Femur (tissue), 1 donor: ENCODE data around the gene CAMK2N1.

ENCODE experiments used
- DNase-seq: peaks from one replicate; pipeline ENCODE4 v3.0.0-alpha.2; 2017

CAMK2N1 gene

GRCh38 chr1:20477348-20478056, 8.5 kb downstream of the CAMK2N1 start:
- peak; percentile 60 for DNase-seq

- no peak for DNase-seq
These were observed 9.6 kb downstream of the CAMK2N1 start for GRCh38 chr1:20476265-20477038.

- DNase-seq = no peak
These were observed 11.0 kb downstream of the CAMK2N1 start for GRCh38 chr1:20474996-20475395.

- no peak for DNase-seq
These were observed 11.6 kb downstream of the CAMK2N1 start for GRCh38 chr1:20474333-20474975.

- no peak for DNase-seq
These were observed 12.1 kb downstream of the CAMK2N1 start for GRCh38 chr1:20473894-20474293.

- peak; percentile 47 for DNase-seq
These were observed 12.9 kb downstream of the CAMK2N1 start for GRCh38 chr1:20472860-20473711.

- DNase-seq = no peak
These were observed 13.9 kb downstream of the CAMK2N1 start for GRCh38 chr1:20472121-20472520.

GRCh38 chr1:20470194-20470593, 15.8 kb downstream of the CAMK2N1 start:
- no peak for DNase-seq

GRCh38 chr1:20469406-20470076, 16.5 kb downstream of the CAMK2N1 start:
- no peak for DNase-seq

GRCh38 chr1:20466273-20466672, 19.7 kb downstream of the CAMK2N1 start:
- no peak for DNase-seq

- no peak for DNase-seq
These were observed 20.8 kb downstream of the CAMK2N1 start for GRCh38 chr1:20465187-20465586.

GRCh38 chr1:20463502-20463901, 22.5 kb downstream of the CAMK2N1 start:
- DNase-seq = no peak

GRCh38 chr1:20462397-20462796, 23.6 kb downstream of the CAMK2N1 start:
- DNase-seq = no peak

GRCh38 chr1:20458717-20459116, 27.3 kb downstream of the CAMK2N1 start:
- DNase-seq = no peak

GRCh38 chr1:20454004-20454403, 32.0 kb downstream of the CAMK2N1 start:
- no peak for DNase-seq

- DNase-seq = no peak
These were observed 36.2 kb downstream of the CAMK2N1 start for GRCh38 chr1:20449735-20450311.

GRCh38 chr1:20448671-20449071, 37.3 kb downstream of the CAMK2N1 start:
- DNase-seq = no peak

- no peak for DNase-seq
These were observed 38.2 kb downstream of the CAMK2N1 start for GRCh38 chr1:20447794-20448193.

- DNase-seq = no peak
These were observed 39.2 kb downstream of the CAMK2N1 start for GRCh38 chr1:20446796-20447195.

GRCh38 chr1:20445956-20446355, 40.1 kb downstream of the CAMK2N1 start:
- no peak for DNase-seq

GRCh38 chr1:20443703-20444586, 42.1 kb downstream of the CAMK2N1 start:
- no peak for DNase-seq
